HFFc6 (cell line): ENCODE data around the gene KMT2B. TPM values are rescaled to one million over a fixed set of nuclear protein-coding genes. Genes with fewer than 3 reads are reported as not detected.
A peak's percentile ranks its signal among the peaks of the same experiment; 100 is the strongest.

Source experiments
- DNase-seq: peaks from one replicate; pipeline ENCODE4 v3.0.0-alpha.2; 2018
- H3K27ac Mint-ChIP-seq: 2 replicates; pipeline ENCODE4 v1.8.0; 2020; ENCODE audit warnings: mild to moderate bottlenecking, mixed read lengths
- H3K27me3 Mint-ChIP-seq: 2 replicates; pipeline ENCODE4 v1.8.0; 2021; ENCODE audit warnings: mild to moderate bottlenecking, moderate library complexity, mixed read lengths; ENCODE audit not compliant: insufficient read depth
- H3K36me3 Mint-ChIP-seq: 2 replicates; pipeline ENCODE4 v1.8.0; 2021; ENCODE audit warnings: low read depth, mixed read lengths
- H3K4me1 Mint-ChIP-seq: 2 replicates; pipeline ENCODE4 v1.8.0; 2020; ENCODE audit warnings: low read depth, mixed read lengths
- H3K4me3 Mint-ChIP-seq: 2 replicates; pipeline ENCODE4 v1.8.0; 2020; ENCODE audit warnings: mild to moderate bottlenecking, moderate library complexity, mixed read lengths
- H3K9me3 Mint-ChIP-seq: 2 replicates; pipeline ENCODE4 v1.8.0; 2020; ENCODE audit warnings: mild to moderate bottlenecking, mixed read lengths
- CTCF ChIP-seq: fragments of 200-600 bp; sonication (generic); IDR thresholded peaks from 2 replicates; pipeline ENCODE4 v1.5.0; 2021; ENCODE audit warnings: antibody characterized with exemption, mild to moderate bottlenecking
- total RNA-seq, 6 experiments: library from RNA; stranded (reverse); fragmentation: NEBNext Ultra II Directional; extraction: Animal tissue kit (Norgen Biotek cat#: 25700); gene quantifications; 2 replicates in 1 of 6; 3 replicates in 5 of 6; pipeline ENCODE4 v1.2.3, GENCODE V29; 2021

KMT2B gene
- total RNA-seq, 6 experiments from 2014 or later: 20.1 to 24.4 (median 21.7) TPM

GRCh38 chr19:35693835-35694599 is 23.8 kb upstream of the KMT2B start:
- no peak overlapping the region for H3K27ac Mint-ChIP-seq
- H3K27me3 Mint-ChIP-seq: peaks cover 6% of the 10 kb centered on the region
- peak; percentile 94 for TF ChIP-seq CTCF
- H3K4me3 Mint-ChIP-seq: no peak overlapping the region
- H3K9me3 Mint-ChIP-seq: no peaks in the 10 kb centered on the region
- H3K4me1 Mint-ChIP-seq: no peaks in the 10 kb centered on the region
- no peaks in the 10 kb centered on the region for H3K36me3 Mint-ChIP-seq
- peak; percentile 85 for DNase-seq

GRCh38 chr19:35695895-35696422 is 21.8 kb upstream of the KMT2B start:
- Mint-ChIP-seq H3K36me3 (no peaks in the 10 kb centered on the region), H3K27me3 (peaks cover 6% of the 10 kb centered on the region), H3K27ac (no peak overlapping the region), H3K4me3 (no peak overlapping the region), H3K9me3 (no peaks in the 10 kb centered on the region), H3K4me1 (no peaks in the 10 kb centered on the region)
- DNase-seq: no peak
- no peak for TF ChIP-seq CTCF

GRCh38 chr19:35696835-35697234 is 21.0 kb upstream of the KMT2B start:
- Mint-ChIP-seq H3K27ac (no peak overlapping the region), H3K36me3 (no peaks in the 10 kb centered on the region), H3K9me3 (no peaks in the 10 kb centered on the region), H3K4me1 (no peaks in the 10 kb centered on the region; the same call in 1 of the 2 replicates), H3K4me3 (no peak overlapping the region), H3K27me3 (peaks cover 6% of the 10 kb centered on the region)
- TF ChIP-seq CTCF: no peak
- DNase-seq: no peak

- Mint-ChIP-seq H3K27me3 (peaks cover 2% of the 10 kb centered on the region), H3K4me1 (peaks cover 6% of the 10 kb centered on the region), H3K36me3 (no peaks in the 10 kb centered on the region), H3K4me3 (peak overlapping the region; percentile 97), H3K9me3 (no peaks in the 10 kb centered on the region), H3K27ac (peak overlapping the region; percentile 22; the same call in 1 of the 2 replicates)
- no peak for TF ChIP-seq CTCF
- DNase-seq: peak; percentile 96
These were observed 15.4 kb upstream of the KMT2B start for GRCh38 chr19:35702223-35703012.

- TF ChIP-seq CTCF: no peak
- DNase-seq: no peak
- H3K4me3 Mint-ChIP-seq: no peak overlapping the region
- peaks cover 2% of the 10 kb centered on the region for H3K27me3 Mint-ChIP-seq
- H3K36me3 Mint-ChIP-seq: no peaks in the 10 kb centered on the region
- no peak overlapping the region for H3K27ac Mint-ChIP-seq
- H3K4me1 Mint-ChIP-seq: peaks cover 6% of the 10 kb centered on the region
- no peaks in the 10 kb centered on the region for H3K9me3 Mint-ChIP-seq
These were observed 14.5 kb upstream of the KMT2B start for GRCh38 chr19:35703343-35703742.
